Left colon (tissue), 2 donors: ENCODE measurements around the gene WIPF2. TPM values are rescaled to one million over a fixed set of nuclear protein-coding genes. Genes with fewer than 3 reads are reported as not detected.

Source experiments
- ATAC-seq: fragments of 200-7000 bp; cut with Tn5 transposase; one replicate; pipeline ENCODE4 v1.9.1; 2020; ENCODE audit warnings: mild to moderate bottlenecking, moderate library complexity
- DNase-seq, 2 donors: peaks; one replicate each; pipeline ENCODE4 v3.0.0-alpha.2; 2020
- intact Hi-C, 2 donors: fragments of 100-400 bp; cut with DNase I in 1 of 2; cut with micrococcal nuclease in 1 of 2; formaldehyde crosslinking; loops; one replicate each; pipeline versions ENCODE4 v1.11.2 to v1.14.0; 2022; cut with DNase I, micrococcal nuclease
- total RNA-seq, 2 donors: library from RNA; stranded (reverse); fragmentation: NEBNext Ultra II Directional; extraction: Animal tissue kit (Norgen Biotek cat#: 25700); gene quantifications; one replicate each; pipeline ENCODE4 v1.2.1, GENCODE V29; 2021
- donor health status: DM: no; HTN: no; CAD: no.
- donor health status: DM: yes; HTN: yes; CAD: no.

WIPF2 gene
- total RNA-seq, 2 donors from 2014 or later: 43.6 to 53.6 TPM

GRCh38 chr17:40317345-40317873 lies 98.3 kb downstream of the WIPF2 start:
- peak; percentile 44 for ATAC-seq

GRCh38 chr17:40317880-40318829 lies 99.1 kb downstream of the WIPF2 start:
- ATAC-seq: peak; percentile 90
- DNase-seq: peak; percentile 96
- intact Hi-C loops: no loop called here

More at GRCh38 chr17:40317345-40317873, 98.3 kb downstream of the WIPF2 start:
- intact Hi-C loops: no loop called here
- DNase-seq: peak; percentile 59 to 72

- ATAC-seq (no peak), DNase-seq (peak; percentile 36 to 38)
- intact Hi-C loops: no loop called here
These were observed 99.8 kb downstream of the WIPF2 start for GRCh38 chr17:40318830-40319391.

- ATAC-seq: no peak
- intact Hi-C loops: no loop called here
- DNase-seq: peak; percentile 70 to 73
These were observed 100.8 kb downstream of the WIPF2 start for GRCh38 chr17:40319651-40320540.

- DNase-seq (peak; percentile 56 to 75), ATAC-seq (no peak)
- intact Hi-C loops: no loop called here
These were observed 101.8 kb downstream of the WIPF2 start for GRCh38 chr17:40320756-40321523.

DNA sequence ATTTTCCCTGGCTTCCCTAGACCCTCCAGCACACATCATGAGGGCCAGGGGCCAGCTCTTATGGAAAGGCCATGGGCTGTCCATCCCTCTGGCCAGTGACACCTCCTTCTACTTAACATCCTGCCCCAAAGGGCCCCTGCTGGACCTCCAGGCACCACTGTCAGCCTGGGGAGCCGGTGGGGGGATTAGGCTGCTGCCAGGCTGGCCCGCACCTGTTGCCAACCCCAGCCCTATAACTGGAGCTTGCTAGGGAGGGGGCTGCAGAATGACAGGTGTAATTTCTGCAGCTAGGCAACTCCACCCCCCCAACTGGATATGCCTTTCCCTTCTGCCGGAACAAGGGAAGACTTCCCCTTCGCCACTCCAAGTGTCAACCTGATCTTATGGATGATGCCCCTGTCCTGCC lies 102.4 kb downstream of the WIPF2 start:
- peak in 1 of 2 donors; percentile 29 for DNase-seq
- ATAC-seq: no peak
- intact Hi-C loops: no loop called here

DNA sequence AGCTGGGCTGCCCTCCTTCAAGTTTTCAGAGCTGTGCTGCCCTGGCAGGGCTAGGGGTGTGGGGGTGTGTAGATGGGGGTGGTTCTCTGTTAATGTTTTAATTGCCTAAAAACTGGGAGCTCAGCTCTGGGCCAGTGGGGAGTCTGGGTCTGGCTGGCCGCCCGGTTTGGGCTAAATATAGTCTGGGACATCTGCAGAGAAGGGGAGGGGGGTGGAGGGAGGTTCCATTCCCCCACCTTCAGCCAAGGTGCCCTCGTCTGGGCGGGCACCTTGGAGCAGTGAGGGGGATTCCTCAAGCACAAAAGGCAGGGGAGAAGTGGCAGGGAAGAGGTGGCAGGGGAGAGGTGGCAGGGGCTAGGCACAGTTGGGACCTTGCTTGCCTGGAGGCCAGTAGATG lies 102.9 kb downstream of the WIPF2 start:
- DNase-seq (peak; percentile 44 to 52), ATAC-seq (no peak)
- intact Hi-C loops: no loop called here

GRCh38 chr17:40322358-40323315 lies 103.5 kb downstream of the WIPF2 start:
- ATAC-seq (no peak), DNase-seq (peak; percentile 70 to 76)
- intact Hi-C loops: no loop called here

- ATAC-seq (peak; percentile 17), DNase-seq (peak; percentile 59 to 60)
- intact Hi-C loops: no loop called here
These were observed 104.6 kb downstream of the WIPF2 start for GRCh38 chr17:40323391-40324381.

DNA sequence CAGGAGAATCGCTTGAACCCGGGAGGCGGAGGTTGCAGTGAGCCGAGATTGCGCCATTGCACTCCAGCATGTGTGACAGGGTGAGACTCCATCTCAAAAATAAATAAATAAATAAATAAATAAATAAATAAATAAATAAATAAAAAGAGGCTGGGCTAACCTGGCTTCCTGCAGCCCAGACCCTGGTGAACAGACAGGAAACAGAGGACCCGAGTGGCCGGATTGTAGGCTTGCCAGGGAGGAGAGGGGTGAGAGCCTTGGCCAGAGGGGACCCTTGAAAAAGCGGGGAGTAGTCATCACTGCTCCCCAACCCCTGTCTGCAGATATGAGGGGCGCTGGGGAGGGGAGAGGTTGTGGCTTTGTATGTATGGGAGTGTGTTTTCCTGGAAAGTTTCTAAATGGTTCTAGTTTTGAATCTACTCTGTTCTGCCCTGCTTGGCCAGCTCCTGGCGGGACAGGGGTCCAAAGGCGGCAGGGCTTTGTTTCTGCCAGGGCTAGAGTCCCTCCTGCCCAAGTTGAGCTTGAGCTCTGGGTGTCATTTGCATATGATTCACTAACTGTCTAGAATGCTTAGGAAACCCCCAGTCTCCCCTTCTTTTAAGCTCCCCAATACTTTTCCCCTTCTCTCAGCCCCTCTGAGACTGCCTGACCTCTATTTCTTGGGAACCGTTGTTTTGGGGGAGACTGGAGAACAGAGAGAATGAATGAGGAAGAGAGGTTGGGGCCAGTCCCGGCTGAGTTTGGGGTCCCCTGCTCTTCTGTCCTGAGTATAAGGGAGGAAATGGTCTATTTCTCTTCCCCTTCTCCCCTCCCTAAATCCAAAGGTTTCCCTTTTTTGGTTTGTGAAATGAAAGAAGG lies 106.3 kb downstream of the WIPF2 start:
- no peak for ATAC-seq
- intact Hi-C loops: no loop called here
- DNase-seq: peak in 1 of 2 donors; percentile 32

DNA sequence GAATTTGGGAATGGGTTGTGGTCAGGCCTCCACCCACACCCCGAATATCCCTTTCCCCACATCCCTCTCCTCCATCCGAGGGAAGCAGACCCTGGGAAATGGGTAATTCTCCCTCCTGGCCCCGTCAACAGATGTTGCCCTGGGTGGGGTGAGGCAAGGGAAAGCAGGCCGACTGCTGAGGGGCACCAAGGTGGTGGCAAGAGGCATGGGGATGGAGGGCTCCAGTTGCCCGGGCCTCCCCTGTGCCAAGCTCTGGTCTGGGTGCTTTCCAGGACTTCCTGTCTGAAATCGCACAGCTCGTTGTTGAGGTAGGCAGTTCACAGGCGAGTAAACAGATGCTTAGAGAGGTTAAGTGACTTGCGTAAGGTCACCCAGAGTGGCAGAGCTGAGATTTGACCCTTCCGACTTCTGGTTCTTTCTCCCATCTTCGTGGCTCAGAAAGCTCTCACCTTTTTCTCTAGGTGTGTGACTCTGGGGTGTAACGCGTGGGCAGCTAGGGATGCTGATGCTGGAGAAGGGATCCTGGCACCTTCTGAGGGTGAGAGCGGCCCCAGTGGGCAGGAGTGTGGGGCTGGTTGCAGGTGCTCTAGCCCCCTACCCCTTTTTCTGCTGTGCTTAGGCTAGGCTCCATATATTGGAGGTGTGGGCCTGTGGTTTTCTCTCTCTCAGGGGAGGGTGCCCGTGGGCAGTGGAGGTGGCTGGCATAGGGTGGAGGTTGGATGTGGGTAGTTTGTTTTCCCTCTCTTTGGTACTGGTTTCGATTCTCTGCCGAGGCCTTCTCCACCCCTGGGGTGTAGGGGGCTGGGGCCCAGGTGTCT lies 107.1 kb downstream of the WIPF2 start:
- intact Hi-C loops: no loop called here
- DNase-seq (peak; percentile 26 to 49), ATAC-seq (peak; percentile 19)

DNA sequence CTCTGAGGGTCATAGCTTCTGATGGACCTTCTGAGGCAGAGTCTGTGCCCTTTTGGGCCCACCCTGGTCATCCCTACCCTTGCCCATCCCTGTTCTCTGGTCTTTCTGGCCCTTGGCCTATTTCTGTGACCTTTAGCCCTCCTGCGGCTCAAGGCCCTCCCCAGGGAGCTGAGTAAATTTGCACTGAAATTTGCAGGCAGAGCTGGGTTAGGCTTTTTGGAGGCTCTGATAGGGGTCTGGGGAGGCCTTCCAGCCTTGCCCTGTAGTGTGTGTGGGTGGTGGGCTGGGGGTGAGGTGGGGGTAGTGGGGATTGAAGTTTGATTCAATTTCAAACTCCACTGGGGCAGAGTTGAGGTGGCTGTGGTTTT lies 107.7 kb downstream of the WIPF2 start:
- intact Hi-C loops: no loop called here
- DNase-seq: peak in 1 of 2 donors; percentile 18
- peak; percentile 38 for ATAC-seq

- DNase-seq (peak in 1 of 2 donors; percentile 11), ATAC-seq (no peak)
- intact Hi-C loops: no loop called here
These were observed 108.2 kb downstream of the WIPF2 start for GRCh38 chr17:40327244-40327729.

DNA sequence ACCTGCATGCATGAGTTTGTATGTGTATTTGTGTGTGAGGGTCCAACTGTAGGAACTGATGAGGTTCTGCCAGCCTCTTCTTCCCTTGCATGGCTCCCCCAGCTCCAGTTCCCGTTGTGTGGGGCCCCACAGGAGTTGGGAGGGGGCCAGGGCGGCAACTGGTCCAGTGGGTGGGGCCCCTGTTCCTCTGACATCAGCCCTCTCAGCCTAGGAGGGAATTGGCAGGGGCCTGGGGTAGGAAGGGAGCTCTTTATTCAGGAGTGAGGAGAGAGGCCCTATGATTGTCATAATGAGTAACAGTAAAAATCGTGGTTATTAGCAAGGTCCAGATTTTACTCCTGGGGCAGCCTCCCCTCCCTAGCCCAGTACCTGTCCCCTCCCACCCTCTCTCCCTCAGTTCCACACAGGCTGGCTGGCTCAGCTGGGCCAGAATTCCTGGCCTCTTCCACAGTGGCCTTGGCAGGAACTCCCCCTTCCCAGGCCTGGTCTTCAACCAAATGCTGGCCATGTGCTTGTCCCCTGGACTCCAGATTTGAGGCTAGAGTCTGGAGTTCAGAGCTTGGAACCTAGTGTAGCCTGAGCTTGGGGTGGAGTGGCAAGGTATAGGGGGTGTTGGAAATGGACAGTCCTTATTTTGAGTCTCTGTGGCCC lies 108.8 kb downstream of the WIPF2 start:
- DNase-seq: peak in 1 of 2 donors; percentile 24
- ATAC-seq: no peak
- intact Hi-C loops: no loop called here
